WTC11 (cell line): ENCODE results near the gene FCHSD1. TPM values are rescaled to one million over a fixed set of nuclear protein-coding genes. Genes with fewer than 3 reads are reported as not detected.
A peak's percentile ranks its signal among the peaks of the same experiment; 100 is the strongest.

Experiments
- ATAC-seq: fragments of 200-7000 bp; cut with Tn5 transposase; 2 replicates; pipeline ENCODE4 v1.10.0; 2021; ENCODE audit warnings: mild to moderate bottlenecking, moderate library complexity
- CTCF ChIA-PET: fragments of 300-600 bp; sonication (Branson Sonifier 250); formaldehyde crosslinking; loops from one replicate; lab custom pipeline; 2021; ENCODE audit warnings: antibody characterized with exemption; lab: Charles Lee
- POLR2A ChIA-PET: fragments of 350-600 bp; sonication (Branson Sonifier 250); formaldehyde crosslinking; loops from one replicate; lab custom pipeline; 2021; ENCODE audit warnings: antibody characterized with exemption; lab: Charles Lee
- DNase-seq: peaks from one replicate; pipeline ENCODE4 v3.0.0; 2021; ENCODE audit warnings: low spot score
- H3K27ac Mint-ChIP-seq: 2 replicates; pipeline ENCODE4 v1.8.0; 2021; ENCODE audit warnings: mixed read lengths
- H3K27me3 Mint-ChIP-seq: 2 replicates; pipeline ENCODE4 v1.8.0; 2021; ENCODE audit warnings: low read depth, mild to moderate bottlenecking, moderate library complexity, mixed read lengths
- H3K36me3 Mint-ChIP-seq: 2 replicates; pipeline ENCODE4 v1.8.0; 2021; ENCODE audit warnings: mixed read lengths
- H3K4me1 Mint-ChIP-seq: 2 replicates; pipeline ENCODE4 v1.8.0; 2022; ENCODE audit warnings: mixed read lengths
- H3K4me3 Mint-ChIP-seq: 2 replicates; pipeline ENCODE4 v1.8.0; 2021; ENCODE audit warnings: mild to moderate bottlenecking, moderate library complexity, mixed read lengths
- H3K9me3 Mint-ChIP-seq: 2 replicates; pipeline ENCODE4 v1.8.0; 2021; ENCODE audit warnings: mixed read lengths
- CBFB ChIP-seq: sonication (generic); formaldehyde crosslinking; IDR thresholded peaks from 2 replicates; pipeline ENCODE4 v1.8.1; 2022; ENCODE audit warnings: mild to moderate bottlenecking, low read depth, missing genetic modification reagents
- CREM ChIP-seq: sonication (generic); formaldehyde crosslinking; IDR thresholded peaks from 2 replicates; pipeline ENCODE4 v1.8.1; 2022; ENCODE audit warnings: mild to moderate bottlenecking, missing genetic modification reagents, moderate library complexity
- EMX1 ChIP-seq: fragments of 250-450 bp; sonication (Bioruptor Pico); IDR thresholded peaks from 2 replicates; pipeline ENCODE4 v1.8.0; 2021; ENCODE audit warnings: mild to moderate bottlenecking
- FOXK1 ChIP-seq: sonication (generic); formaldehyde crosslinking; IDR thresholded peaks from 2 replicates; pipeline ENCODE4 v1.8.0; 2022; ENCODE audit warnings: mild to moderate bottlenecking, moderate library complexity, missing genetic modification reagents
- FOXP1 ChIP-seq: sonication (generic); formaldehyde crosslinking; IDR thresholded peaks from 2 replicates; pipeline ENCODE4 v1.8.0; 2022; ENCODE audit warnings: missing genetic modification reagents, mild to moderate bottlenecking, moderate library complexity, borderline replicate concordance
- NFATC4 ChIP-seq: fragments of 250-450 bp; sonication (Bioruptor Pico); IDR thresholded peaks from 2 replicates; pipeline ENCODE4 v1.9.0; 2021; ENCODE audit warnings: mild to moderate bottlenecking
- NFE2L1 ChIP-seq: sonication (generic); formaldehyde crosslinking; IDR thresholded peaks from 2 replicates; pipeline ENCODE4 v1.8.1; 2023; ENCODE audit warnings: missing genetic modification reagents
- NFYB ChIP-seq: sonication (generic); formaldehyde crosslinking; conservative IDR thresholded peaks from 2 replicates; pipeline ENCODE4 v1.8.0; 2022; ENCODE audit warnings: low read depth, missing genetic modification reagents
- RORB ChIP-seq: fragments of 250-450 bp; sonication (Bioruptor Pico); IDR thresholded peaks from 2 replicates; pipeline ENCODE4 v1.9.0; 2021; ENCODE audit warnings: mild to moderate bottlenecking
- SMAD4 ChIP-seq: sonication (generic); formaldehyde crosslinking; IDR thresholded peaks from 2 replicates; pipeline ENCODE4 v1.8.0; 2022; ENCODE audit warnings: mild to moderate bottlenecking, missing genetic modification reagents
- SP1 ChIP-seq: sonication (generic); formaldehyde crosslinking; conservative IDR thresholded peaks from 2 replicates; pipeline ENCODE4 v1.8.1; 2022; ENCODE audit warnings: missing genetic modification reagents
- TCF7 ChIP-seq: sonication (generic); formaldehyde crosslinking; IDR thresholded peaks from 2 replicates; pipeline ENCODE4 v1.8.0; 2022; ENCODE audit warnings: mild to moderate bottlenecking, low read depth, missing genetic modification reagents, moderate library complexity
- TEAD1 ChIP-seq: sonication (generic); formaldehyde crosslinking; IDR thresholded peaks from 2 replicates; pipeline ENCODE4 v1.8.0; 2022; ENCODE audit warnings: mild to moderate bottlenecking, missing genetic modification reagents
- TP53 ChIP-seq: sonication (generic); formaldehyde crosslinking; IDR thresholded peaks from 2 replicates; pipeline ENCODE4 v1.8.1; 2023; ENCODE audit warnings: mild to moderate bottlenecking, missing genetic modification reagents
- ZNF121 ChIP-seq: sonication (generic); formaldehyde crosslinking; IDR thresholded peaks from 2 replicates; pipeline ENCODE4 v1.8.0; 2023; ENCODE audit warnings: missing genetic modification reagents
- ZNF263 ChIP-seq: sonication (generic); formaldehyde crosslinking; IDR thresholded peaks from 2 replicates; pipeline ENCODE4 v1.8.1; 2022; ENCODE audit warnings: low read depth, mild to moderate bottlenecking, moderate library complexity, missing genetic modification reagents
- ZNF416 ChIP-seq: fragments of 250-450 bp; sonication (Bioruptor Pico); IDR thresholded peaks from 2 replicates; pipeline ENCODE4 v1.9.0; 2021; ENCODE audit warnings: mild to moderate bottlenecking, inconsistent platforms
- ZNF423 ChIP-seq: fragments of 250-450 bp; sonication (Bioruptor Pico); IDR thresholded peaks from 2 replicates; pipeline ENCODE4 v2.1.2; 2022; ENCODE audit warnings: mild to moderate bottlenecking, moderate library complexity
- total RNA-seq: library from RNA; stranded (reverse); gene quantifications from 3 replicates; pipeline ENCODE4 v1.2.3, GENCODE V29; 2021
- TF ChIP-seq, protein P1 (sequence below): fragments of 250-450 bp; sonication (Bioruptor Pico); IDR thresholded peaks from 2 replicates; pipeline ENCODE4 v1.9.0; 2021; ENCODE audit warnings: mild to moderate bottlenecking
- TF ChIP-seq, protein P2 (sequence below): sonication (generic); formaldehyde crosslinking; IDR thresholded peaks from 2 replicates; pipeline ENCODE4 v1.8.1; 2023; ENCODE audit warnings: mild to moderate bottlenecking, missing genetic modification reagents, borderline replicate concordance
- TF ChIP-seq, protein P3 (sequence below): sonication (generic); formaldehyde crosslinking; IDR thresholded peaks from 2 replicates; pipeline ENCODE4 v1.8.0; 2023; ENCODE audit warnings: mild to moderate bottlenecking, missing genetic modification reagents
- TF ChIP-seq, protein P4 (sequence below): sonication (generic); formaldehyde crosslinking; IDR thresholded peaks from 2 replicates; pipeline ENCODE4 v1.8.0; 2023; ENCODE audit warnings: missing genetic modification reagents
- TF ChIP-seq, protein P5 (sequence below): sonication (generic); formaldehyde crosslinking; IDR thresholded peaks from 2 replicates; pipeline ENCODE4 v1.8.1; 2023; ENCODE audit warnings: mild to moderate bottlenecking, moderate library complexity, missing genetic modification reagents
- TF ChIP-seq, protein P6 (sequence below): sonication (generic); formaldehyde crosslinking; IDR thresholded peaks from 2 replicates; pipeline ENCODE4 v1.8.1; 2022; ENCODE audit warnings: mild to moderate bottlenecking, moderate library complexity, missing genetic modification reagents
- TF ChIP-seq, protein P7 (sequence below): sonication (generic); formaldehyde crosslinking; IDR thresholded peaks from 2 replicates; pipeline ENCODE4 v1.8.0; 2022; ENCODE audit warnings: mild to moderate bottlenecking, missing genetic modification reagents

The FCHSD1 gene
- total RNA-seq, 1 experiment from 2014 or later: 50.3 TPM

DNA sequence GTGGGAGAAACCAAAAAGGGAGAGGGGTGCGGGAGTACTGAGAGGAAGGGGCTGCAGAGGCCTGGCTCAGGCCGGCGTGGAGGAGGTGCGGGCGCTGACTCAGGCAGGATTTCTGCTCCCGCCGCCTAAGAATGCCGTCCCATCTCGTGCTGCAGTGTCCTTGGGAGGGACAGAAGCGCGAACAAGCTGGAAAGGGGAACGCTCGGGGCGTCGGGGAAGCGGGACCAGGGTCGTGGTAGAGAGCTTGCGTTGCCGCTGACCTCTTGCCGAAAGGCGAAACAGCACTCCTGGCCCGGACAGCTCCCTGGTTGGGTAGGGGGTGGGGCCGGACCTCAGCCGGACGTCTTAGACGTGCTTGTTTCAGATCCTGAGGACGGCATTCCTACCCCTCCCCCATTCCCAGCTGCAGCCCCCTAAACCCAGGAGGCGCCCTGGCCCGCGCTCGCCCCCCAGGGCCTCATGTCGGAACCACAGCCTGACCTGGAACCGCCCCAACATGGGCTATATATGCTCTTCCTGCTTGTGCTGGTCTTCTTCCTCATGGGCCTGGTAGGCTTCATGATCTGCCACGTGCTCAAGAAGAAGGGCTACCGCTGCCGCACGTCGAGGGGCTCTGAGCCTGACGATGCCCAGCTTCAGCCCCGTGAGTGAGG lies 13.3 kb downstream of the FCHSD1 start:
- peak overlapping the region; percentile 36; the same call in 1 of the 2 replicates for H3K27ac Mint-ChIP-seq
- DNase-seq (peak; percentile 94), ATAC-seq (peak; percentile 60)
- peak overlapping the region; percentile 81 for H3K4me3 Mint-ChIP-seq
- no peaks in the 10 kb centered on the region for H3K27me3 Mint-ChIP-seq
- ChIA-PET POLR2A (interaction anchor here (0.5 to 3.3 kb wide), 7 partner anchors 12 to 544 kb away, joined by 3 to 36 read pairs (median 3); partner anchors contain the start of genes DIAPH1, FCHSD1 and PCDHB2), CTCF (interaction anchor here (0.6 to 3.9 kb wide), 26 partner anchors 8 to 374 kb away, joined by 3 to 106 read pairs (median 7); partner anchors contain the start of genes ARAP3, DIAPH1, FCHSD1 and PCDH1)
- H3K4me1 Mint-ChIP-seq: peaks cover 26% of the 10 kb centered on the region
- no peaks in the 10 kb centered on the region for H3K9me3 Mint-ChIP-seq
- peaks cover 12% of the 10 kb centered on the region for H3K36me3 Mint-ChIP-seq
- TF ChIP-seq, protein P1, sequence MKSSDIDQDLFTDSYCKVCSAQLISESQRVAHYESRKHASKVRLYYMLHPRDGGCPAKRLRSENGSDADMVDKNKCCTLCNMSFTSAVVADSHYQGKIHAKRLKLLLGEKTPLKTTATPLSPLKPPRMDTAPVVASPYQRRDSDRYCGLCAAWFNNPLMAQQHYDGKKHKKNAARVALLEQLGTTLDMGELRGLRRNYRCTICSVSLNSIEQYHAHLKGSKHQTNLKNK (CRISPR knock-in tag): no peak
- TF ChIP-seq SP1 (CRISPR knock-in tag) (peak; percentile 55; the same call in 1 of the 2 replicates), NFATC4 (CRISPR knock-in tag) (peak; percentile 4; the same call in 1 of the 2 replicates), ZNF263 (CRISPR knock-in tag) (no peak), ZNF121 (CRISPR knock-in tag) (no peak), EMX1 (CRISPR knock-in tag) (peak; percentile 61; the same call in 1 of the 2 replicates), CBFB (0 out of 2 replicates have a peak, but pooled peaks have one; percentile 27), TP53 (CRISPR knock-in tag) (peak; percentile 66; the same call in 1 of the 2 replicates), FOXP1 (CRISPR knock-in tag) (peak; percentile 57; the same call in 1 of the 2 replicates), ZNF423 (CRISPR knock-in tag) (0 out of 2 replicates have a peak, but pooled peaks have one; percentile 38), ZNF416 (CRISPR knock-in tag) (peak; percentile 60; the same call in 1 of the 2 replicates), TCF7 (CRISPR knock-in tag) (0 out of 2 replicates have a peak, but pooled peaks have one; percentile 20), CREM (CRISPR knock-in tag) (no peak), NFE2L1 (CRISPR knock-in tag) (0 out of 2 replicates have a peak, but pooled peaks have one; percentile 8), RORB (CRISPR knock-in tag) (no peak), TEAD1 (CRISPR knock-in tag) (peak; percentile 70), NFYB (0 out of 2 replicates have a peak, but pooled peaks have one; percentile 6), FOXK1 (CRISPR knock-in tag) (peak; percentile 54; the same call in 1 of the 2 replicates), SMAD4 (CRISPR knock-in tag) (no peak)
- TF ChIP-seq, protein P2, sequence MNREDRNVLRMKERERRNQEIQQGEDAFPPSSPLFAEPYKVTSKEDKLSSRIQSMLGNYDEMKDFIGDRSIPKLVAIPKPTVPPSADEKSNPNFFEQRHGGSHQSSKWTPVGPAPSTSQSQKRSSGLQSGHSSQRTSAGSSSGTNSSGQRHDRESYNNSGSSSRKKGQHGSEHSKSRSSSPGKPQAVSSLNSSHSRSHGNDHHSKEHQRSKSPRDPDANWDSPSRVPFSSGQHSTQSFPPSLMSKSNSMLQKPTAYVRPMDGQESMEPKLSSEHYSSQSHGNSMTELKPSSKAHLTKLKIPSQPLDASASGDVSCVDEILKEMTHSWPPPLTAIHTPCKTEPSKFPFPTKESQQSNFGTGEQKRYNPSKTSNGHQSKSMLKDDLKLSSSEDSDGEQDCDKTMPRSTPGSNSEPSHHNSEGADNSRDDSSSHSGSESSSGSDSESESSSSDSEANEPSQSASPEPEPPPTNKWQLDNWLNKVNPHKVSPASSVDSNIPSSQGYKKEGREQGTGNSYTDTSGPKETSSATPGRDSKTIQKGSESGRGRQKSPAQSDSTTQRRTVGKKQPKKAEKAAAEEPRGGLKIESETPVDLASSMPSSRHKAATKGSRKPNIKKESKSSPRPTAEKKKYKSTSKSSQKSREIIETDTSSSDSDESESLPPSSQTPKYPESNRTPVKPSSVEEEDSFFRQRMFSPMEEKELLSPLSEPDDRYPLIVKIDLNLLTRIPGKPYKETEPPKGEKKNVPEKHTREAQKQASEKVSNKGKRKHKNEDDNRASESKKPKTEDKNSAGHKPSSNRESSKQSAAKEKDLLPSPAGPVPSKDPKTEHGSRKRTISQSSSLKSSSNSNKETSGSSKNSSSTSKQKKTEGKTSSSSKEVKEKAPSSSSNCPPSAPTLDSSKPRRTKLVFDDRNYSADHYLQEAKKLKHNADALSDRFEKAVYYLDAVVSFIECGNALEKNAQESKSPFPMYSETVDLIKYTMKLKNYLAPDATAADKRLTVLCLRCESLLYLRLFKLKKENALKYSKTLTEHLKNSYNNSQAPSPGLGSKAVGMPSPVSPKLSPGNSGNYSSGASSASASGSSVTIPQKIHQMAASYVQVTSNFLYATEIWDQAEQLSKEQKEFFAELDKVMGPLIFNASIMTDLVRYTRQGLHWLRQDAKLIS: 0 out of 2 replicates have a peak, but pooled peaks have one; percentile 54
- TF ChIP-seq, protein P3, sequence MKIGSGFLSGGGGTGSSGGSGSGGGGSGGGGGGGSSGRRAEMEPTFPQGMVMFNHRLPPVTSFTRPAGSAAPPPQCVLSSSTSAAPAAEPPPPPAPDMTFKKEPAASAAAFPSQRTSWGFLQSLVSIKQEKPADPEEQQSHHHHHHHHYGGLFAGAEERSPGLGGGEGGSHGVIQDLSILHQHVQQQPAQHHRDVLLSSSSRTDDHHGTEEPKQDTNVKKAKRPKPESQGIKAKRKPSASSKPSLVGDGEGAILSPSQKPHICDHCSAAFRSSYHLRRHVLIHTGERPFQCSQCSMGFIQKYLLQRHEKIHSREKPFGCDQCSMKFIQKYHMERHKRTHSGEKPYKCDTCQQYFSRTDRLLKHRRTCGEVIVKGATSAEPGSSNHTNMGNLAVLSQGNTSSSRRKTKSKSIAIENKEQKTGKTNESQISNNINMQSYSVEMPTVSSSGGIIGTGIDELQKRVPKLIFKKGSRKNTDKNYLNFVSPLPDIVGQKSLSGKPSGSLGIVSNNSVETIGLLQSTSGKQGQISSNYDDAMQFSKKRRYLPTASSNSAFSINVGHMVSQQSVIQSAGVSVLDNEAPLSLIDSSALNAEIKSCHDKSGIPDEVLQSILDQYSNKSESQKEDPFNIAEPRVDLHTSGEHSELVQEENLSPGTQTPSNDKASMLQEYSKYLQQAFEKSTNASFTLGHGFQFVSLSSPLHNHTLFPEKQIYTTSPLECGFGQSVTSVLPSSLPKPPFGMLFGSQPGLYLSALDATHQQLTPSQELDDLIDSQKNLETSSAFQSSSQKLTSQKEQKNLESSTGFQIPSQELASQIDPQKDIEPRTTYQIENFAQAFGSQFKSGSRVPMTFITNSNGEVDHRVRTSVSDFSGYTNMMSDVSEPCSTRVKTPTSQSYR (CRISPR knock-in tag): peak; percentile 94
- TF ChIP-seq, protein P4, sequence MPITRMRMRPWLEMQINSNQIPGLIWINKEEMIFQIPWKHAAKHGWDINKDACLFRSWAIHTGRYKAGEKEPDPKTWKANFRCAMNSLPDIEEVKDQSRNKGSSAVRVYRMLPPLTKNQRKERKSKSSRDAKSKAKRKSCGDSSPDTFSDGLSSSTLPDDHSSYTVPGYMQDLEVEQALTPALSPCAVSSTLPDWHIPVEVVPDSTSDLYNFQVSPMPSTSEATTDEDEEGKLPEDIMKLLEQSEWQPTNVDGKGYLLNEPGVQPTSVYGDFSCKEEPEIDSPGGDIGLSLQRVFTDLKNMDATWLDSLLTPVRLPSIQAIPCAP (CRISPR knock-in tag): peak; percentile 38; the same call in 1 of the 2 replicates
- TF ChIP-seq, protein P5, sequence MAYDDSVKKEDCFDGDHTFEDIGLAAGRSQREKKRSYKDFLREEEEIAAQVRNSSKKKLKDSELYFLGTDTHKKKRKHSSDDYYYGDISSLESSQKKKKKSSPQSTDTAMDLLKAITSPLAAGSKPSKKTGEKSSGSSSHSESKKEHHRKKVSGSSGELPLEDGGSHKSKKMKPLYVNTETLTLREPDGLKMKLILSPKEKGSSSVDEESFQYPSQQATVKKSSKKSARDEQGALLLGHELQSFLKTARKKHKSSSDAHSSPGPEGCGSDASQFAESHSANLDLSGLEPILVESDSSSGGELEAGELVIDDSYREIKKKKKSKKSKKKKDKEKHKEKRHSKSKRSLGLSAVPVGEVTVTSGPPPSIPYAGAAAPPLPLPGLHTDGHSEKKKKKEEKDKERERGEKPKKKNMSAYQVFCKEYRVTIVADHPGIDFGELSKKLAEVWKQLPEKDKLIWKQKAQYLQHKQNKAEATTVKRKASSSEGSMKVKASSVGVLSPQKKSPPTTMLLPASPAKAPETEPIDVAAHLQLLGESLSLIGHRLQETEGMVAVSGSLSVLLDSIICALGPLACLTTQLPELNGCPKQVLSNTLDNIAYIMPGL (CRISPR knock-in tag): no peak
- TF ChIP-seq, protein P6, sequence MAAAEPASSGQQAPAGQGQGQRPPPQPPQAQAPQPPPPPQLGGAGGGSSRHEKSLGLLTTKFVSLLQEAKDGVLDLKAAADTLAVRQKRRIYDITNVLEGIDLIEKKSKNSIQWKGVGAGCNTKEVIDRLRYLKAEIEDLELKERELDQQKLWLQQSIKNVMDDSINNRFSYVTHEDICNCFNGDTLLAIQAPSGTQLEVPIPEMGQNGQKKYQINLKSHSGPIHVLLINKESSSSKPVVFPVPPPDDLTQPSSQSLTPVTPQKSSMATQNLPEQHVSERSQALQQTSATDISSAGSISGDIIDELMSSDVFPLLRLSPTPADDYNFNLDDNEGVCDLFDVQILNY (CRISPR knock-in tag): no peak
- TF ChIP-seq, protein P7, sequence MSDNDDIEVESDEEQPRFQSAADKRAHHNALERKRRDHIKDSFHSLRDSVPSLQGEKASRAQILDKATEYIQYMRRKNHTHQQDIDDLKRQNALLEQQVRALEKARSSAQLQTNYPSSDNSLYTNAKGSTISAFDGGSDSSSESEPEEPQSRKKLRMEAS: peak; percentile 83
